K562 (cell line): ENCODE data around the gene PGPEP1. TPM values are rescaled to one million over a fixed set of nuclear protein-coding genes. Genes with fewer than 3 reads are reported as not detected.
A peak's percentile ranks its signal among the peaks of the same experiment; 100 is the strongest.

Experiments
- ARID3B ChIP-seq: fragments of 250-450 bp; sonication (Bioruptor Pico); IDR thresholded peaks from 2 replicates; pipeline ENCODE4 v1.4.0; 2020; ENCODE audit warnings: borderline replicate concordance
- BCLAF1 ChIP-seq, 2 experiments: fragments of 450-650 bp in 1 of 2; IDR thresholded peaks; 2 replicates each; pipeline ENCODE4 v1.6.1; 2011 to 2017; ENCODE audit warnings: low read depth in 2 of 2, antibody characterized with exemption in 1 of 2, borderline replicate concordance in 1 of 2, low read length in 1 of 2, mild to moderate bottlenecking in 1 of 2, mixed read lengths in 1 of 2; ENCODE audit not compliant: control insufficient read depth in 1 of 2
- BRF2 ChIP-seq: IDR thresholded peaks from 3 replicates; pipeline ENCODE4 v1.6.1; 2011; ENCODE audit warnings: borderline replicate concordance, mild to moderate bottlenecking; ENCODE audit not compliant: insufficient read length, insufficient read depth
- FOXJ3 ChIP-seq: sonication (generic); formaldehyde crosslinking; IDR thresholded peaks from 2 replicates; pipeline ENCODE4 v1.4.0; 2020; ENCODE audit warnings: mild to moderate bottlenecking, missing genetic modification reagents
- HDAC2 ChIP-seq: fragments of 450-650 bp; IDR thresholded peaks from 2 replicates; pipeline ENCODE4 v1.6.1; 2016; ENCODE audit warnings: mild to moderate bottlenecking
- HNRNPL ChIP-seq: fragments of 200-400 bp; formaldehyde crosslinking; IDR thresholded peaks from 2 replicates; pipeline ENCODE4 v1.6.1; 2017; ENCODE audit warnings: low read depth, mild to moderate bottlenecking, low read length
- LCOR ChIP-seq: sonication (generic); formaldehyde crosslinking; IDR thresholded peaks from 2 replicates; pipeline ENCODE4 v1.8.0; 2022; ENCODE audit warnings: mild to moderate bottlenecking, missing genetic modification reagents
- POLR2G ChIP-seq: fragments of 200-400 bp; formaldehyde crosslinking; IDR thresholded peaks from 2 replicates; pipeline ENCODE4 v1.6.1; 2017; ENCODE audit warnings: low read depth, mild to moderate bottlenecking, antibody characterized with exemption, low read length, moderate library complexity
- PRPF4 ChIP-seq: fragments of 200-400 bp; formaldehyde crosslinking; IDR thresholded peaks from one replicate; pipeline ENCODE4 v1.6.1; 2017; ENCODE audit warnings: low read length, low read depth, mild to moderate bottlenecking; ENCODE audit not compliant: insufficient read depth, poor library complexity, severe bottlenecking
- RBM14 ChIP-seq: fragments of 200-400 bp; formaldehyde crosslinking; IDR thresholded peaks from 2 replicates; pipeline ENCODE4 v1.6.1; 2018; ENCODE audit warnings: low read depth, mild to moderate bottlenecking, low read length, moderate library complexity, borderline replicate concordance; ENCODE audit not compliant: insufficient read depth
- RBM15 ChIP-seq: fragments of 200-400 bp; formaldehyde crosslinking; IDR thresholded peaks from 2 replicates; pipeline ENCODE4 v1.6.1; 2018; ENCODE audit warnings: mild to moderate bottlenecking, low read length, moderate library complexity; ENCODE audit not compliant: insufficient read depth
- SMARCA5 ChIP-seq: fragments of 450-650 bp; IDR thresholded peaks from 2 replicates; pipeline ENCODE4 v1.6.1; 2016
- SMARCC2 ChIP-seq: fragments of 450-650 bp; IDR thresholded peaks from 2 replicates; pipeline ENCODE4 v1.6.1; 2017; ENCODE audit warnings: antibody characterized with exemption, moderate library complexity, mild to moderate bottlenecking, low read depth
- TFAP4 ChIP-seq: sonication (generic); formaldehyde crosslinking; IDR thresholded peaks from 2 replicates; pipeline ENCODE4 v1.8.0; 2022; ENCODE audit warnings: missing genetic modification reagents, mild to moderate bottlenecking, moderate library complexity, borderline replicate concordance
- THRA ChIP-seq: fragments of 450-650 bp; IDR thresholded peaks from 2 replicates; pipeline ENCODE4 v1.6.1; 2017; ENCODE audit warnings: mild to moderate bottlenecking, moderate library complexity
- ZNF232 ChIP-seq: sonication (generic); formaldehyde crosslinking; IDR thresholded peaks from 2 replicates; pipeline ENCODE4 v1.8.0; 2022; ENCODE audit warnings: mild to moderate bottlenecking, missing genetic modification reagents
- ZNF274 ChIP-seq: IDR thresholded peaks from 2 replicates; pipeline ENCODE4 v1.6.1; 2011; ENCODE audit warnings: low read depth, mild to moderate bottlenecking, low read length, moderate library complexity, borderline replicate concordance
- ZNF75A ChIP-seq: fragments of 450-650 bp; formaldehyde crosslinking; IDR thresholded peaks from 2 replicates; pipeline ENCODE4 v1.4.0; 2020; ENCODE audit warnings: mild to moderate bottlenecking
- polyA plus RNA-seq, 8 experiments: library from polyadenylated mRNA; depleted of rRNA in 4 of 8; stranded (reverse) in 5 of 8; unstranded in 3 of 8; fragments of >200 nt; fragmentation: Nextera tagmentation in 2 of 8; fragmentation: Illumina TruSeq in 1 of 8; extraction: Ambion mirVana in 2 of 8; extraction: Trizol in 1 of 8; gene quantifications; 2 replicates each; pipeline versions ENCODE4 v1.2.1 to v1.2.3, GENCODE V29; 2011 to 2014; ENCODE audit warnings: inconsistent platforms in 1 of 8, missing spikeins in 1 of 8
- total RNA-seq, 7 experiments: library from RNA; depleted of rRNA in 6 of 7; stranded (reverse); fragments of >200 nt in 6 of 7; fragmentation: Illumina TruSeq in 2 of 7; extraction: Trizol in 2 of 7; gene quantifications; 2 replicates each; pipeline versions ENCODE4 v1.2.1 to v1.2.3, GENCODE V29; 2011 to 2021; ENCODE audit warnings: low replicate concordance in 1 of 7

Gene PGPEP1
- total and polyA plus RNA-seq, 9 of the 15 experiments (the other 6 are each of a cell fraction or from before 2014, with no cell fraction given), result 10.0 to 69.6 (median 33.5) TPM

GRCh38 chr19:18385675-18386542 lies 45.5 kb downstream of the PGPEP1 start, which contains the start of gene GDF15 (continued):
- TF ChIP-seq HNRNPL, result no peak
- peak; percentile 99 for TF ChIP-seq POLR2G
- TF ChIP-seq BRF2, result no peak
- no peak; the same call in 1 of the 2 replicates for TF ChIP-seq HDAC2
- no peak for TF ChIP-seq SMARCC2
- TF ChIP-seq FOXJ3, result no peak
- no peak for TF ChIP-seq ZNF75A (CRISPR knock-in tag)
- peak; percentile 95 for TF ChIP-seq LCOR (CRISPR knock-in tag)
- peak; percentile 61 for TF ChIP-seq PRPF4
- peak in 1 of 2 experiments; percentile 79; a peak in 2 of 4 replicates for TF ChIP-seq BCLAF1 (IDR thresholded peaks at IDR 0.05; ENCODE audit: borderline replicate concordance in 1 of 2, control insufficient read depth in 1 of 2, low read depth in 2 of 2, low read length in 1 of 2)
- no peak for TF ChIP-seq ZNF274
- 0 out of 2 replicates have a peak, but pooled peaks have one; percentile 87 for TF ChIP-seq RBM14
- peak; percentile 94 for TF ChIP-seq TFAP4
- no peak for TF ChIP-seq ZNF232 (CRISPR knock-in tag)
- no peak for TF ChIP-seq THRA
- TF ChIP-seq RBM15, result 0 out of 2 replicates have a peak, but pooled peaks have one; percentile 56
- no peak for TF ChIP-seq ARID3B (CRISPR knock-in tag)
- TF ChIP-seq SMARCA5, result peak; percentile 86; the same call in 1 of the 2 replicates
